ENCODE results near the gene RAB17. TPM values are rescaled to one million over a fixed set of nuclear protein-coding genes. Genes with fewer than 3 reads are reported as not detected.
A peak's percentile ranks its signal among the peaks of the same experiment; 100 is the strongest.

The RAB17 gene
- total and polyA plus RNA-seq, 2 of the 8 experiments (the other 6 are each of a cell fraction or from before 2014, with no cell fraction given) = 42.6 to 83.4 TPM

GRCh38 chr2:237623428-237624403, 33.2 kb upstream of the RAB17 start:
- H3K4me2 ChIP-seq (ENCODE audit: insufficient read depth in 1 of 2, low read depth in 2 of 2, low read length in 2 of 2) = no peak overlapping the region
- POLR2A ChIA-PET (ENCODE audit: partially characterized antibody) = interaction anchor here (0.6 to 6.7 kb wide), 8 partner anchors 8 to 113 kb away, joined by 3 to 42 read pairs (median 3); no protein-coding TSS in a partner anchor
- H4K8ac ChIP-seq (ENCODE audit: extremely low read depth, insufficient read depth, low read length) = no peak overlapping the region
- peaks cover 0 to 31% (median 24%) of the 10 kb centered on the region in 4 experiments; a peak in 6 of 7 replicates for H3K27me3 ChIP-seq (replicated peaks in 1 of 4; ENCODE audit: control insufficient read depth in 3 of 4, extremely low read depth in 1 of 4, insufficient read depth in 3 of 4, low read length in 3 of 4)
- H2AFZ ChIP-seq (ENCODE audit: low read length) = no peak overlapping the region
- FAIRE-seq (no peak), DNase-seq (ENCODE audit: low read depth in 1 of 2, low spot score in 2 of 2) (no peak)
- no peak overlapping the region for H3K4ac ChIP-seq (replicated peaks; ENCODE audit: insufficient read length, low read depth, low read length)
- H3K27ac ChIP-seq (ENCODE audit: low read depth, low read length) = no peak overlapping the region
- H3K4me3 ChIP-seq (ENCODE audit: extremely low read depth in 1 of 4, insufficient read depth in 2 of 4, low read depth in 3 of 4, low read length in 4 of 4) = no peak overlapping the region
- no peak overlapping the region for H3K56ac ChIP-seq (replicated peaks; ENCODE audit: insufficient read length, low read depth, low read length)
- no peaks in the 10 kb centered on the region for H4K20me1 ChIP-seq (replicated peaks in 1 of 2; ENCODE audit: control insufficient read depth in 1 of 2, insufficient read depth in 2 of 2, low read length in 2 of 2)
- H2BK120ac ChIP-seq (replicated peaks; ENCODE audit: low read depth, low read length) = no peak overlapping the region
- H2BK15ac ChIP-seq (ENCODE audit: low read length) = no peak overlapping the region
- no peak overlapping the region for H4K5ac ChIP-seq (ENCODE audit: insufficient read length, low read depth, low read length)
- WGBS, 2 experiments (ENCODE audit: extremely low coverage in 1 of 2, insufficient coverage in 1 of 2, insufficient read length in 1 of 2, insufficient replicate concordance in 2 of 2, low coverage in 1 of 2, low lambda C conversion rate in 2 of 2, missing lambda C conversion rate in 1 of 2) = 92% methylated on average over 13 of the region's 13 CpGs; no CpG with 5 or more reads in 1 of the 2 experiments
- no peaks in the 10 kb centered on the region for H3K9me3 ChIP-seq (ENCODE audit: insufficient read depth in 2 of 2, low read depth in 1 of 2, low read length in 1 of 2)
- H3K36me3 ChIP-seq (ENCODE audit: control insufficient read depth in 2 of 4, insufficient read depth in 4 of 4, low read length in 3 of 4) = no peaks in the 10 kb centered on the region
- H3K23me2 ChIP-seq (ENCODE audit: low read depth, low read length) = peaks cover 5% of the 10 kb centered on the region
- no peak overlapping the region for H2BK5ac ChIP-seq (ENCODE audit: low read depth, low read length)
- H2BK12ac ChIP-seq (ENCODE audit: low read depth, low read length) = peak overlapping the region; percentile 53; the same call in 1 of the 2 replicates
- no peaks in the 10 kb centered on the region for H3K79me1 ChIP-seq (ENCODE audit: low read depth, low read length)
- no peak overlapping the region for H3K18ac ChIP-seq (ENCODE audit: extremely low read depth, low read length)
- H3K14ac ChIP-seq (ENCODE audit: insufficient read length) = no peak overlapping the region
- no peak overlapping the region for H2AK5ac ChIP-seq (ENCODE audit: low read depth, low read length)
- H4K91ac ChIP-seq (replicated peaks; ENCODE audit: insufficient read length, low read length) = no peak overlapping the region
- CTCF ChIA-PET (ENCODE audit: partially characterized antibody) = interaction anchor here (0.7 to 2.4 kb wide), 8 partner anchors 7 to 1878 kb away, joined by 3 to 11 read pairs (median 4); no protein-coding TSS in a partner anchor
- H2BK20ac ChIP-seq (ENCODE audit: low read length) = no peak overlapping the region
- H3K23ac ChIP-seq (ENCODE audit: insufficient read length) = no peak overlapping the region
- H3K9ac ChIP-seq (replicated peaks in 1 of 4; ENCODE audit: extremely low read depth in 1 of 4, low read depth in 3 of 4, low read length in 3 of 4) = no peak overlapping the region
- peak; percentile 64 for TF ChIP-seq TEAD4 (IDR thresholded peaks at IDR 0.05; ENCODE audit: low read depth, low read length)
- no peak for TF ChIP-seq TBP (IDR thresholded peaks at IDR 0.05; ENCODE audit: low read depth, low read length)
- no peak for TF ChIP-seq KDM1A (IDR thresholded peaks at IDR 0.05; ENCODE audit: borderline replicate concordance, low read length)
- TF ChIP-seq GABPA (IDR thresholded peaks at IDR 0.05; ENCODE audit: borderline replicate concordance, insufficient read depth, low read length) = no peak
- no peak for TF ChIP-seq JUN (IDR thresholded peaks at IDR 0.05; ENCODE audit: low read depth, low read length)
- TF ChIP-seq MAX (IDR thresholded peaks at IDR 0.05) = no peak
- H3K79me2 ChIP-seq (ENCODE audit: control insufficient read depth in 1 of 2, insufficient read depth in 2 of 2, low read length in 2 of 2) = peaks cover 0 to 5% of the 10 kb centered on the region in 2 experiments; a peak in 2 of 4 replicates
- peaks cover 0 to 13% (median 7%) of the 10 kb centered on the region in 4 experiments; a peak in 5 of 7 replicates for H3K4me1 ChIP-seq (replicated peaks in 1 of 4; ENCODE audit: control insufficient read depth in 3 of 4, insufficient read depth in 4 of 4, low read length in 3 of 4)

Data from H1 (cell line).